ENCODE data around the gene TMEM92.
A peak's percentile ranks its signal among the peaks of the same experiment; 100 is the strongest.
"Not testable (repeated sequence)": the region's sequence is repeated elsewhere in the genome, so short reads cannot be mapped to it uniquely, and the experiment has no call there.

TMEM92 gene

DNA sequence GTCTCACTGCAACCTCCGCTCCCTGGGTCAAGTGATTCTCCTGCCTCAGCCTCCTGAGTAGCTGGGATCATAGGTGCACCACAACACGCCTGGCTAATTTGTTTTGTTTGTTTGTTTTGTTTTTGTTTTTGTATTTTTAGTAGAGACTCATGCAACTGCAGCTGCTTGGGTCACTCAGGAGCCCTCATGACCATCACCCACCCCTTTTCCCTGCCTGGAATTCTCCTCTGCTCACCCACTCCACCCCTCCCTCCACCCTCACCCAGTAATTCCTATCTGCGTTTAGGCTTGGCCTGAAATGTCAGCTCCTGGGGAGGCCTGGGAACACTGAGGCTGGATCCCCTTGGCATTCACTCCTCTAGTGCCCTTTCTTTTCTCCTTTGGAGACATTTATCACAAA is 25.5 kb downstream of the TMEM92 start:
- DNase-seq (ENCODE audit: low spot score): no peak

GRCh38 chr17:50300824-50301223 is 26.6 kb downstream of the TMEM92 start:
- not testable (repeated sequence) for FAIRE-seq; DNase-seq (ENCODE audit: low spot score)

More for the DNA sequence above, 25.5 kb downstream of the TMEM92 start:
- no peak for FAIRE-seq

GRCh38 chr17:50301891-50302584 is 27.8 kb downstream of the TMEM92 start:
- DNase-seq (ENCODE audit: low spot score) (no peak), FAIRE-seq (no peak)

DNA sequence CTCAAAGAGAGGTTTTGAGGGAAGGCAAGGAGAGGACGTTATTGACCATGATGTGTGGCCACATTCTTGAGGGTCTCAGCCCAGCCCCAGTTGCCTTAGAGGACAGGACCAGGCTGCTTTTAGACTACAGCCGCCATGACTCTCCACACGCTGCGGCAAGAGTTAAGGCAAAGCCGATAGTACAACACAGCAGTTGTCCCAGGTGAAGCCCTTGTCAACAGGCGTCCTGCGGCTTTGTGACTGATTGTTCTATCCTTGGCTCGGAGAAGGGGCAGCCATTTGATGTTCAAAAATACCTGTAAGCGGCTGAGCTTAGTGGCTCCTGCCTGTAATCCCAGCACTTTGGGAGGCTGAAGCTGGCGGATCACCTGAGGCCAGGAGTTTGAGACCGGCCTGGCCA is 28.8 kb downstream of the TMEM92 start:
- no peak for DNase-seq (ENCODE audit: low spot score)
- no peak for FAIRE-seq

DNA sequence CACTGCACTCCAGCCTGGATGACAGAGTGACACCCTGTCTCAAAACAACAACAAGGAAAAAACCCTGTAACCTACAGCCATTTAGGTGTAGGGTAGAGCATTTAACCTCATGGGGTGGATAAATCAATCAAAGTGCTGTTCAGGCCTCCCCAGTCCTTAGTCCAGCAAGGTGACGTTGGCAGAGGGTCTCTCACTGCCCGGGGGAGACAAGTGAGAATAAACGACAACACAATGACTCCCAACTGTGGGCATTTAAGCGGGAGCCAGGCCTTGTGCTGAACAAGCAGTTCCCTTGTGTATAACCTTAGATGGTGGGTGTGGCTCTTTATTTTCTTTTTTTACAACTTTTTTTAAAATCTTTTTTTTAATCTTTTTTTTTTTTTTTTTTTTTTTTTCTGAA is 29.3 kb downstream of the TMEM92 start:
- FAIRE-seq (no peak), DNase-seq (ENCODE audit: low spot score) (no peak)

DNA sequence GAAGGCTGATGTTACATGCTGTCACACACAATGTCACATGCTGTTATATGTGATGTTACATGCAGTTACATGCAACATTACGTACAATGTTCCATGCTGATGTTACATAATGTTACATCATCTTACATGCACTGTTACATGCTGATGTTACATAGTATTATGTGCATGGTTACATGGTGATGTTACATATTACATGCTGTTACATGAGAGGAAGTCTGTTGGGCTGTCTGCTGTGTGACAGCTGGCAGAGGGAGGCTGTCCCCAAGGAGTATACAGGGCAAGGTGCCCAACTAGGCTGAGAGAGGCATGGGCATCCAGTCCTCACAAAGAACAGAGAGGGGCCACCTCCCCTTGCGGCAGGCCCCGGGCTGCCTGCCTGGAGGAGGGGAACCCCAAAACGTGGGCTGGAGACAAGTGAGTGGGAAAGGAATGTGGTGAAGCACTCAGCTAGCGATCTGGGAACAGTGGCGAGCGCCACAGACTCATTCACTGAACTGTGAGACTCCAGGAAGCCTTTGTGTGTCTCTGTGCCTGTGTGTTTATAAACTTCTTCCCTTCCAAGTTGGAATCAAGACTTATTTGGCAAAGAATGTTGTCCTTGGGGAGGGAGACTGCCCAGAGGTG is 30.6 kb downstream of the TMEM92 start:
- FAIRE-seq (peak; percentile 95), DNase-seq (ENCODE audit: low spot score) (no peak)

DNA sequence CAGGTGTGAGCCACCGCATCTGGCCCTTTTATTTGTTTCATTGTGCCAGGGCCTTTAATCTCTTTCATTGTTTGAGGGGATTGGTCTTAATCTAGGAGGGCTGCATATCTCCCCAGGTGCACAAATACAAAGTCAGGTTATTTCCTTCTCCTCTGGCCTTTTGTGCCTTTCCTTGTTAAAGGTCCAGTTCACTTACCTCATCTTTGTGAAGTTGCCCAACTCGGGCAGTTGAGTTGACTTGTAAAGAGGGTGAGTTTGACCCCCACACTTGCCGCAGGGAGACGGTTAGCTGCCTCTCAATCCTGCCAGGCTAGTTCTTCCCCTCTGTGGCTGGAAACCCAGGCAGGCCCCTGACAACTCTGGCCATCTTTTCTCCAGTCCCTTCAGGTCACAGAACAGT is 33.4 kb downstream of the TMEM92 start:
- DNase-seq (ENCODE audit: low spot score) (no peak), FAIRE-seq (no peak)

DNA sequence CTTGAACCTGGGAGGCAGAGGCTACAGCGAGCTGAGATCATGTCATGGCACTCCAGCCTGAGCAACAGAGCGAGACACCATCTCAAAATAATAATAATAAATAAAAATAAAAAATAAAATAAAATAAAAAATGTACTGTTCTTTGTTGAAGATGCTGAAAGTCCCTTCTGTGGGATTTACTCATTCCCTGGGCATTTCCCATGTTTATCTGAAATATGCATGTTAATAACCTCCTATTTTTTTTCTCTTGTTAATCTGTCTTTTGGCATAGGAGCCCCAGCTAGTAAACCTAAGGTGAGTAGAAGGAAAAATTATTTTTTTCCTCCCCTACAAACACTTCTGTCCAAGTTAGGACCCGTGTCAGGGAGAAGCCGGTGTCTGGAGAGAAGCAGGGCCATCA is 34.4 kb downstream of the TMEM92 start:
- no peak for FAIRE-seq
- DNase-seq (ENCODE audit: low spot score): no peak

GRCh38 chr17:50310455-50311111 is 36.3 kb downstream of the TMEM92 start:
- no peak for DNase-seq (ENCODE audit: low spot score)
- FAIRE-seq: no peak

GRCh38 chr17:50311112-50311460 is 36.8 kb downstream of the TMEM92 start:
- no peak for FAIRE-seq

DNA sequence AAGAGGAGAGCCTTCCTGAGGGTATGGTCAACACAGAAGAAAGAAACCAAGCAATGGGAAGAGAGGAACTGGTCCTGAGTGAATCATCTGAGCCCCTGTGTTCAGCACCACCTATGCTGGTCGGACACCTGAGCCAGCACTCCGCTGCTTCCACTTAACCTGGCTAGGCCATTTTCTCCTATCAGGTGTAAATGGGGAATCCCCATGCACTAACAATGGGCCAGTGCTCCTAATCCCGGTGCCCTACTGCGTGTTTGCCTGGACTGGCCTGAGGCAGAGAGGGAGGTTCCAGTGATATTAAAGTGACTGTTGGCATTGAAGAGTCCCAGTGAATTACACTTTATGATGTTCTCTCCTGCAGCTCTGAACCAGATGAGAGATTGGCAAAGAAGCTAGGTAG is 37.2 kb downstream of the TMEM92 start:
- DNase-seq (ENCODE audit: low spot score): no peak
- FAIRE-seq: no peak

More at GRCh38 chr17:50311112-50311460, 36.8 kb downstream of the TMEM92 start:
- no peak for DNase-seq (ENCODE audit: low spot score)

DNA sequence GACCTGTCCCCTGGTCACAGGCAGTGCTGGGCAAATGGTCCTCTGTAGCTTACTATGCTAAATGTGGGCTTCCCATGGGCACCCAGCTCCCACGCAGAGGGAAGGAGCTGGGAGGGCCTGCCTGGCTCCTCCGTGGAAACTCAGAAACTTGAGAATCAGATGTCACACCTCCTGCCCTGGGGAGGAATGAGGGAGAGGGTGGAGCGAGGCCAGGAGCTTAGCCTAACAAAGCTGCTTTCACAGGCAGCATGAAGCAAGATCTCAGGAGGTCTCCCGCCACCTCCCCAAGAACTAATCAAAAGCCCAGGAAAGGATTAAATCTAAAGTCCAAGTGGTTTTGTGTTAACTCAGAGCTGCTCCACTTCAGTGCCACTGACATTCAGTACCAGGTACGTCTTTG is 38.0 kb downstream of the TMEM92 start:
- DNase-seq (ENCODE audit: low spot score) (no peak), FAIRE-seq (no peak)

GRCh38 chr17:50314456-50315011 is 40.3 kb downstream of the TMEM92 start:
- FAIRE-seq: no peak
- DNase-seq (ENCODE audit: low spot score): no peak

GRCh38 chr17:50316016-50316587 is 41.8 kb downstream of the TMEM92 start:
- no peak for FAIRE-seq
- no peak for DNase-seq (ENCODE audit: low spot score)

GRCh38 chr17:50316660-50317059 is 42.4 kb downstream of the TMEM92 start:
- DNase-seq (ENCODE audit: low spot score); FAIRE-seq: not testable (repeated sequence)

DNA sequence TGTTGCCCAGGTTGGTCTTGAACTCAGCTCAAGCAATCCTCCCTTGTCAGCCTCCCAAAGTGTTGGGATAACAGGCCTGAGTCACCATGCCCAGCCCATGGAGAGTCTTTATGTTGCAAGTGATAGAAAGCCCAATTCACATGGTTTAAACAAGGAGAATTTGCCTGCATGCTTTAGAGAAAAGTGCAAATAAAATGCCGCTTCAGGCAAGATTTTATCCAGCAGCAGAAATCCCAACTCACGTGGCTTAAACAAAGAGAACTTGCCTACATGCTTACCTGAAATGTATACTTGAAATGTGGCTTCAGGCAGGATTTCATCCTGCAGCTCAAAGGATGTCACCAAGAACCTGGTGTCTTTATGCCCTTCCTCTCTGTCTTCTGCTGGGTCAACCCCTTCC is 42.9 kb downstream of the TMEM92 start:
- DNase-seq (ENCODE audit: low spot score) (no peak), FAIRE-seq (no peak)

- DNase-seq (ENCODE audit: low spot score) (no peak), FAIRE-seq (no peak)
Observed at GRCh38 chr17:50318501-50319285, 44.4 kb downstream of the TMEM92 start.

GRCh38 chr17:50319306-50320004 is 45.2 kb downstream of the TMEM92 start:
- no peak for FAIRE-seq

DNA sequence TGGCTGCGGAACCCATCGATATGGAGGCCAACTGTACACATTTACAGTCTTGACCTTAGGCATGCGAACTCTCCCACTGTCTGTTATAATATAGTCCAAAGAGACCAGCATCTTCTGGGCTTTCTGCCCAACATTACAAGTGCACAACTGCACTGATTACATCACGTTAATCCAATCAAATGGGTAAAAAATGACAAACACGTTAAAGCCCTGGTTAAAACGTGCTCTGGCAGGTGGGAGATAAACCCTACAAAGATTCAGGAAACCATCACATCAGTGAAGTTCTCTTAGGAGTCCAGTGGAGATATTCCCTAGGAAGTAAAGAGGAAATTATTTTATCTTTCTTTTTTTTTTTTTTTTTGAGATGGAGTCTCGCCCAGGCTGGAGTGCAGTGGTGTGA is 48.0 kb downstream of the TMEM92 start:
- DNase-seq (ENCODE audit: low spot score) (no peak), FAIRE-seq (no peak)

More at GRCh38 chr17:50319306-50320004, 45.2 kb downstream of the TMEM92 start:
- DNase-seq (ENCODE audit: low spot score): no peak

DNA sequence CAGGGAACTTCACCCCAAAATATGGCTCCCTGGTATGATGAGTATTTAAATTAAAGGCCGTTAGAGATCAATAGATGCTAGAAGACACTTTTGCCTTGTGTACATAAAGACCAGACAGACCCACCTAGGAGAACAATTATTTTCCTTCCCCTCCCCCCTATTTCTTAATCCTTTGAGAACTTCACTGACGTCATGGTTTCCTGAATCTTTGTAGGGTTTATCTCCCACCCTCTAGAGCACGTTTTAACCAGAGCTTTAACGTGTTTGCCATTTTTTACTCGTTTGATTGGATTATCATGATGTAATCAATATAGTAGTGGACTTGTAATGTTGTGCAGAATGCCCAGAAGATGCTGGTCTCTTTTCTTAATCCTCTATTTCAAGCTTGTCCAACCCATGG is 48.8 kb downstream of the TMEM92 start:
- FAIRE-seq: no peak
- DNase-seq (ENCODE audit: low spot score): no peak

DNA sequence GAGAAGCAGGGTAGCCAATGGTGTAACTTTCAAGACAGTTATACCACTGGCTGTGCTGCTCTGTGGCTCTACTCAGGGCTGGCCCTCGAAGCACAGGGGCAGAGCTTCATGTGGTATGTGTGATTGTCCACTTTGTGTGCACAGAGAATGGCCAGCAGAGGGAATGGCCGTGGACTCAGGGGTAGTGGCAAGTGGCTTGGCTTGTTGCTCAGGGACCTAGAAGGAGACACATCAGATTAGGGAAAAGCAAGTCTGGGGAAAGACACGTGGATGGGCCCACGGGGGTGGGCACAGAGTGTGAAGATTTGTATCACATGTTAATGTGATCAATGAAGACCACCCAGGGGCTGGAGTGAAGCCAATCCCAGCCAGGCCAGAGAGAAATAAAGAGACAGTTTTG is 51.6 kb downstream of the TMEM92 start:
- no peak for FAIRE-seq

More for the DNA sequence above, 51.6 kb downstream of the TMEM92 start:
- no peak for DNase-seq (ENCODE audit: low spot score)

Data from urothelium cell line (cell line).